HUES48 (cell line): Measurements from ENCODE around the gene CSRP1.

ENCODE experiments used
- H3K27ac ChIP-seq: one replicate; pipeline ENCODE4 v1.7.0; 2013; ENCODE audit warnings: low read depth, low read length, inconsistent platforms
- H3K27me3 ChIP-seq: 2 replicates; pipeline ENCODE4 v1.6.1; 2013; ENCODE audit warnings: mild to moderate bottlenecking, low read length; ENCODE audit not compliant: control insufficient read depth, insufficient read depth
- H3K36me3 ChIP-seq: 2 replicates; pipeline ENCODE4 v1.6.1; 2013; ENCODE audit warnings: low read length; ENCODE audit not compliant: control insufficient read depth, insufficient read depth
- H3K4me1 ChIP-seq: 2 replicates; pipeline ENCODE4 v1.6.1; 2013; ENCODE audit warnings: mild to moderate bottlenecking, low read length; ENCODE audit not compliant: control insufficient read depth, insufficient read depth
- H3K4me3 ChIP-seq: 2 replicates; pipeline ENCODE4 v1.5.1; 2013; ENCODE audit warnings: mild to moderate bottlenecking, low read depth, low read length
- H3K9ac ChIP-seq: 2 replicates; pipeline ENCODE4 v1.6.1; 2013; ENCODE audit warnings: mild to moderate bottlenecking, low read depth, low read length, moderate library complexity
- H3K9me3 ChIP-seq: 2 replicates; pipeline ENCODE4 v1.6.1; 2013; ENCODE audit warnings: low read length; ENCODE audit not compliant: control insufficient read depth, insufficient read depth

The CSRP1 gene

GRCh38 chr1:201518071-201518470 is 11.1 kb upstream of the CSRP1 start:
- no peaks in the 10 kb centered on the region for H3K27me3 ChIP-seq
- no peak overlapping the region for H3K27ac ChIP-seq
- H3K4me1 ChIP-seq: 0 out of 2 replicates have a peak, but pooled peaks cover 1% of the 10 kb centered on the region
- no peaks in the 10 kb centered on the region for H3K9me3 ChIP-seq
- H3K4me3 ChIP-seq: no peak overlapping the region
- H3K36me3 ChIP-seq: no peaks in the 10 kb centered on the region
- H3K9ac ChIP-seq: no peak overlapping the region

GRCh38 chr1:201517631-201518030 is 10.7 kb upstream of the CSRP1 start:
- Histone ChIP-seq H3K27me3 (no peaks in the 10 kb centered on the region), H3K4me1 (peaks cover 6% of the 10 kb centered on the region; the same call in 1 of the 2 replicates), H3K9me3 (no peaks in the 10 kb centered on the region), H3K36me3 (no peaks in the 10 kb centered on the region), H3K9ac (no peak overlapping the region), H3K4me3 (no peak overlapping the region), H3K27ac (no peak overlapping the region)

GRCh38 chr1:201516511-201517127 is 9.7 kb upstream of the CSRP1 start:
- no peaks in the 10 kb centered on the region for H3K27me3 ChIP-seq
- H3K4me3 ChIP-seq: no peak overlapping the region
- no peaks in the 10 kb centered on the region for H3K36me3 ChIP-seq
- H3K4me1 ChIP-seq: peaks cover 16% of the 10 kb centered on the region
- no peak overlapping the region for H3K27ac ChIP-seq
- H3K9me3 ChIP-seq: no peaks in the 10 kb centered on the region
- H3K9ac ChIP-seq: no peak overlapping the region

GRCh38 chr1:201515895-201516294 is 9.0 kb upstream of the CSRP1 start:
- no peak overlapping the region for H3K9ac ChIP-seq

DNA sequence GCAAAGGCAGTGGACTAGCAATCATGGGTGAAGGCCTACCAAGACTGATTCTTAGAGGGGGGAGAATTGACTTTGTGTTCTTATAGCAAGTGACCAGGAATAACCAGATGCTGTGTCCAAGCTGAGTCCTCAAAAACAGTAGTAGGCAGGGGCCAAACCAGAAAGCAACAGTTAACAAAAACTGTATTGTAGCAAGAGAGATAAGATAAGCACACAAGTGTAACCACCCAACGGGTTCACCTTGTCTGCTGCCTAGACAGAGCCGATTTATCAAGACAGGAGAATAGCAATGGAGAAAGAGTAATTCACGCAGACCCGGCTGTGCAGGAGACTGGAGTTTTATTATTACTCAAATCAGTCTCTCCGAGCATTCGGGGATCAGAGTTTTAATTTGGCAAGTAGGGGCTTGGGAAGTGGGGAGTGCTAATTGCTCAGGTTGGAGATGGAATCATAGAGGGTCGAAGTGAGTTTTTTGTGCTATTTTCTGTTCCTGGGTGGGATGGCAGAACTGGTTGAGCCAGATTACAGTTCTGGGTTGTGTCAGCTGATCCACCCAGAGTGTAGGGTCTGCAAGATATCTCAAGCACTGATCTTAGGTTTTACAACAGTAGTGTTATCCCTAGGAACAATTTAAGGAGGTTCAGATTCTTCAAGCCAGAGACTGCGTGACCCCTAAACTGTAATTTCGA is 8.3 kb upstream of the CSRP1 start:
- Histone ChIP-seq H3K36me3 (no peaks in the 10 kb centered on the region), H3K9ac (no peak overlapping the region), H3K27me3 (no peaks in the 10 kb centered on the region), H3K27ac (no peak overlapping the region), H3K4me1 (peaks cover 17% of the 10 kb centered on the region), H3K4me3 (no peak overlapping the region), H3K9me3 (no peaks in the 10 kb centered on the region)

More at GRCh38 chr1:201515895-201516294, 9.0 kb upstream of the CSRP1 start:
- Histone ChIP-seq H3K27ac (no peak overlapping the region), H3K27me3 (no peaks in the 10 kb centered on the region), H3K9me3 (no peaks in the 10 kb centered on the region), H3K4me3 (no peak overlapping the region), H3K36me3 (no peaks in the 10 kb centered on the region), H3K4me1 (peaks cover 17% of the 10 kb centered on the region)

GRCh38 chr1:201514466-201514865 is 7.5 kb upstream of the CSRP1 start:
- no peak overlapping the region for H3K4me3 ChIP-seq
- no peaks in the 10 kb centered on the region for H3K27me3 ChIP-seq
- H3K9me3 ChIP-seq: no peaks in the 10 kb centered on the region
- H3K27ac ChIP-seq: no peak overlapping the region
- peaks cover 17% of the 10 kb centered on the region for H3K4me1 ChIP-seq
- no peak overlapping the region for H3K9ac ChIP-seq
- H3K36me3 ChIP-seq: no peaks in the 10 kb centered on the region

- peaks cover 17% of the 10 kb centered on the region for H3K4me1 ChIP-seq
- no peaks in the 10 kb centered on the region for H3K36me3 ChIP-seq
- no peak overlapping the region for H3K9ac ChIP-seq
- no peaks in the 10 kb centered on the region; the same call in 1 of the 2 replicates for H3K27me3 ChIP-seq
- H3K4me3 ChIP-seq: no peak overlapping the region
- H3K27ac ChIP-seq: no peak overlapping the region
- no peaks in the 10 kb centered on the region for H3K9me3 ChIP-seq
Measured at GRCh38 chr1:201513498-201514243, 6.7 kb upstream of the CSRP1 start.

GRCh38 chr1:201511941-201512539 is 5.1 kb upstream of the CSRP1 start:
- H3K4me3 ChIP-seq: no peak overlapping the region
- H3K9ac ChIP-seq: no peak overlapping the region
- H3K4me1 ChIP-seq: peaks cover 21% of the 10 kb centered on the region
- H3K27ac ChIP-seq: peak overlapping the region; percentile 68
- peaks cover 11% of the 10 kb centered on the region for H3K27me3 ChIP-seq
- no peaks in the 10 kb centered on the region for H3K36me3 ChIP-seq
- H3K9me3 ChIP-seq: no peaks in the 10 kb centered on the region

DNA sequence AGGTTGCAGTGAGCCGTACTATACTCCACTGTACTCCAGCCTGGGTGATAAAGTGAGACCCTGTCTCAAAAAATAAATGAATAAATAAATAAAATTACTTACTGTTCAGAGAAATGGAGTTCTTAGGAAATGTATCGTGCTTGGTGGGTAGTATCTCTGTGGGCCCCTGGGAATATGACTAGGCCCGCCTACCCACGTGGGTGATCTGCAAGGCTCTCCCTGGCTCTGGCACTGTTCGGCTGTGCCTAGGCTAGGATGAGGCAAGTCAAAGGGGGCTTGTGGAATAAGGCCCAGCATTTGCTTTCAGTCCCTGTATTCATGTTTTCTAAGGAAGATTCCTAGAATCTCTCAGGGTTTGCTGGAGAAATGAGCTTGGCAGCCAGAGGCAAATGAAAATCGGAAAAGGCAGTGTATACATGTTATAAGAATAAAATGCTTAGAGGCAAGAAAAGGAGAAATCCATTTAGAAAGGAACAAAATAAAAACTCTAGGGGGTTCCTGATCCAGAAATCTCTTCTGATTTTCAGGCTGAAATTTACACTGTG is 4.5 kb upstream of the CSRP1 start:
- peak overlapping the region; percentile 68 for H3K27ac ChIP-seq
- H3K9me3 ChIP-seq: no peaks in the 10 kb centered on the region
- H3K27me3 ChIP-seq: peaks cover 17% of the 10 kb centered on the region
- H3K4me1 ChIP-seq: peaks cover 22% of the 10 kb centered on the region
- H3K36me3 ChIP-seq: no peaks in the 10 kb centered on the region
- H3K4me3 ChIP-seq: no peak overlapping the region
- no peak overlapping the region for H3K9ac ChIP-seq

- no peak overlapping the region for H3K27ac ChIP-seq
- peaks cover 24% of the 10 kb centered on the region for H3K27me3 ChIP-seq
- H3K9ac ChIP-seq: no peak overlapping the region
- H3K36me3 ChIP-seq: no peaks in the 10 kb centered on the region
- peaks cover 29% of the 10 kb centered on the region for H3K4me1 ChIP-seq
- no peak overlapping the region for H3K4me3 ChIP-seq
- no peaks in the 10 kb centered on the region for H3K9me3 ChIP-seq
Measured at GRCh38 chr1:201510734-201511133, 3.8 kb upstream of the CSRP1 start.
